Endothelial cell of umbilical vein (primary cell): Measurements from ENCODE around the gene ZFP36. TPM values are rescaled to one million over a fixed set of nuclear protein-coding genes. Genes with fewer than 3 reads are reported as not detected.

ENCODE experiments used
- BruUV-seq: library from RNA; stranded (reverse); fragments of 400-500 nt; replicated peaks from 2 replicates; lab custom pipeline; 2021; lab: Mats Ljungman, UMichigan
- CTCF ChIA-PET: fragments of 300-600, 350-600 bp; sonication (Branson Sonifier 250); formaldehyde crosslinking; loops from one replicate; lab custom pipeline; 2021; ENCODE audit warnings: antibody characterized with exemption, inconsistent platforms; lab: Charles Lee
- POLR2A ChIA-PET: fragments of 300-600, 350-600 bp; sonication (Branson Sonifier 250); formaldehyde crosslinking; loops from one replicate; lab custom pipeline; 2021; ENCODE audit warnings: antibody characterized with exemption, inconsistent platforms; lab: Charles Lee
- DNase-seq: peaks from one replicate; pipeline ENCODE4 v3.0.0-alpha.2; 2011; ENCODE audit warnings: low read depth, low spot score
- FAIRE-seq: peaks from 2 replicates; lab custom pipeline; 2011; peaks lifted over from hg19 to GRCh38; lab: Jason Lieb, UNC
- H2AFZ ChIP-seq: 2 replicates; pipeline ENCODE4 v1.6.0; 2012; ENCODE audit warnings: low read depth, low read length, control low read depth, inconsistent platforms
- H3K27ac ChIP-seq: 2 replicates; pipeline ENCODE4 v1.5.1; 2011; ENCODE audit warnings: low read depth, mild to moderate bottlenecking, control low read depth, low read length, moderate library complexity; ENCODE audit not compliant: insufficient read depth
- H3K27me3 ChIP-seq, 2 experiments: 2 replicates each; pipeline versions ENCODE4 v1.6.0 to v1.6.1; 2011; ENCODE audit warnings: low read length in 2 of 2, mixed read lengths in 1 of 2; ENCODE audit not compliant: control insufficient read depth in 2 of 2, insufficient read depth in 2 of 2
- H3K36me3 ChIP-seq, 2 experiments: 2 replicates in 1 of 2; 3 replicates in 1 of 2; pipeline ENCODE4 v1.5.1; 2011; ENCODE audit warnings: low read length in 2 of 2, mild to moderate bottlenecking in 1 of 2, moderate library complexity in 1 of 2; ENCODE audit not compliant: control insufficient read depth in 2 of 2, insufficient read depth in 2 of 2; ENCODE audit errors: extremely low read depth in 1 of 2
- H3K4me1 ChIP-seq: 3 replicates; pipeline ENCODE4 v1.5.1; 2011; ENCODE audit warnings: mild to moderate bottlenecking, low read length; ENCODE audit not compliant: control insufficient read depth, insufficient read depth; ENCODE audit errors: extremely low read depth
- H3K4me2 ChIP-seq: 2 replicates; pipeline ENCODE4 v1.6.1; 2011; ENCODE audit warnings: low read length, control low read depth, mixed read lengths; ENCODE audit not compliant: insufficient read depth
- H3K4me3 ChIP-seq, 3 experiments: fragments of 200-600 bp in 1 of 3; sonication (generic), shearing (Covaris generic) in 1 of 3; replicated peaks in 1 of 3; 2 replicates each; pipeline ENCODE4 v1.5.1; 2011 to 2016; ENCODE audit warnings: control low read depth in 3 of 3, low read length in 3 of 3, mild to moderate bottlenecking in 2 of 3, inconsistent platforms in 1 of 3, low read depth in 1 of 3, moderate library complexity in 1 of 3; ENCODE audit not compliant: insufficient read depth in 1 of 3
- H3K79me2 ChIP-seq: 2 replicates; pipeline ENCODE4 v1.6.0; 2012; ENCODE audit warnings: low read length, inconsistent platforms; ENCODE audit not compliant: control insufficient read depth, insufficient read depth
- H3K9ac ChIP-seq: replicated peaks from 2 replicates; pipeline ENCODE3; 2011; ENCODE audit warnings: low read length, control low read depth; ENCODE audit not compliant: insufficient read depth; ENCODE audit errors: extremely low read depth
- H3K9me1 ChIP-seq: replicated peaks from 3 replicates; pipeline ENCODE4 v1.6.0; 2011; ENCODE audit warnings: mild to moderate bottlenecking, low read length; ENCODE audit not compliant: control insufficient read depth, insufficient read depth; ENCODE audit errors: extremely low read depth
- H3K9me3 ChIP-seq: replicated peaks from 2 replicates; pipeline ENCODE4 v1.5.1; 2012; ENCODE audit warnings: low read length, inconsistent platforms; ENCODE audit not compliant: control insufficient read depth, insufficient read depth
- H4K20me1 ChIP-seq: replicated peaks from 2 replicates; pipeline ENCODE3; 2011; ENCODE audit warnings: mild to moderate bottlenecking, low read length; ENCODE audit not compliant: control insufficient read depth, insufficient read depth; ENCODE audit errors: extremely low read depth
- CTCF ChIP-seq, 2 donors: IDR thresholded peaks; 1 replicate in 1 of 2; 2 replicates in 1 of 2; pipeline ENCODE4 v1.5.1; 2011; ENCODE audit warnings: low read length in 2 of 2, mild to moderate bottlenecking in 2 of 2, moderate library complexity in 2 of 2, control low read depth in 1 of 2, inconsistent platforms in 1 of 2, low read depth in 1 of 2; ENCODE audit not compliant: insufficient read depth in 1 of 2; ENCODE audit errors: extremely low read depth in 1 of 2
- EZH2 ChIP-seq: IDR thresholded peaks from 2 replicates; pipeline ENCODE4 v1.6.1; 2012; ENCODE audit warnings: borderline replicate concordance, low read depth, mild to moderate bottlenecking, moderate library complexity, low read length, inconsistent platforms; ENCODE audit not compliant: severe bottlenecking
- FOS ChIP-seq: IDR thresholded peaks from 2 replicates; pipeline ENCODE4 v1.6.1; 2011; ENCODE audit warnings: mild to moderate bottlenecking, low read length, moderate library complexity, borderline replicate concordance; ENCODE audit not compliant: insufficient read depth
- GATA2 ChIP-seq: IDR thresholded peaks from 2 replicates; pipeline ENCODE4 v1.7.0; 2011; ENCODE audit warnings: low read depth, mild to moderate bottlenecking, moderate library complexity, mixed read lengths, low read length; ENCODE audit not compliant: insufficient read length, insufficient read depth
- JUN ChIP-seq: IDR thresholded peaks from 2 replicates; pipeline ENCODE4 v1.6.1; 2011; ENCODE audit warnings: borderline replicate concordance, low read depth; ENCODE audit not compliant: insufficient read length, insufficient read depth
- MAX ChIP-seq: IDR thresholded peaks from 2 replicates; pipeline ENCODE4 v1.6.1; 2011; ENCODE audit not compliant: insufficient read depth, insufficient read length
- MYC ChIP-seq: IDR thresholded peaks from one replicate; pipeline ENCODE4 v1.6.1; 2011; ENCODE audit warnings: mild to moderate bottlenecking, low read depth, low read length
- POLR2A ChIP-seq: IDR thresholded peaks from 2 replicates; pipeline ENCODE4 v1.6.1; 2012; ENCODE audit warnings: low read depth, mild to moderate bottlenecking, control low read depth, low read length
- POLR2AphosphoS5 ChIP-seq: IDR thresholded peaks from 2 replicates; pipeline ENCODE4 v1.6.1; 2012; ENCODE audit warnings: low read depth, mild to moderate bottlenecking, control low read depth, low read length, moderate library complexity; ENCODE audit not compliant: insufficient read depth
- dilution Hi-C: fragments of 300-500 bp; cut with MboI; formaldehyde crosslinking; loops from one replicate; pipeline ENCODE4 v1.15.0; 2019; ENCODE audit warnings: low sequenced_read_pairs; ENCODE audit not compliant: extremely low pct_ligation_motif_present
- intact Hi-C: fragments of 100-400 bp; cut with micrococcal nuclease; formaldehyde crosslinking; loops from one replicate; pipeline ENCODE4 v1.10.0; 2022
- polyA plus RNA-seq, 4 experiments: library from polyadenylated mRNA; depleted of rRNA in 3 of 4; stranded (reverse) in 3 of 4; unstranded in 1 of 4; fragments of >200 nt; gene quantifications; 2 replicates each; pipeline versions ENCODE4 v1.2.1 to v1.2.3, GENCODE V29; 2011 to 2012; ENCODE audit warnings: missing spikeins in 1 of 4
- total RNA-seq: library from RNA; stranded (reverse); gene quantifications from 2 replicates; pipeline ENCODE4 v1.2.3, GENCODE V29; 2021

The ZFP36 gene
- total and polyA plus RNA-seq, 2 donors (not counting 3 experiments of a cell fraction or from before 2014, with no cell fraction given), result 12.2 to 21.7 TPM

- Histone ChIP-seq H3K4me2 (no peak overlapping the region), H4K20me1 (no peaks in the 10 kb centered on the region), H2AFZ (no peak overlapping the region), H3K9me3 (no peaks in the 10 kb centered on the region), H3K79me2 (peaks cover 2% of the 10 kb centered on the region), H3K4me1 (peaks cover 17% of the 10 kb centered on the region), H3K27ac (no peak overlapping the region), H3K4me3 (no peak overlapping the region), H3K36me3 (peaks cover 14 to 21% of the 10 kb centered on the region in 2 experiments), H3K27me3 (no peaks in the 10 kb centered on the region), H3K9me1 (no peaks in the 10 kb centered on the region), H3K9ac (no peak overlapping the region)
- DNase-seq (no peak), FAIRE-seq (no peak)
- no TSS peak for BruUV-seq
- intact Hi-C loops (no loop called here), dilution Hi-C loops (no loop called here)
- no peak for TF ChIP-seq FOS
- no peak for TF ChIP-seq JUN
- TF ChIP-seq MAX, result no peak
- TF ChIP-seq GATA2, result no peak
- TF ChIP-seq CTCF (IDR thresholded peaks at IDR 0.05; ENCODE audit: extremely low read depth in 1 of 2, insufficient read depth in 1 of 2, low read depth in 1 of 2, low read length in 2 of 2), result no peak
- no peak for TF ChIP-seq EZH2
- no peak for TF ChIP-seq POLR2A
- TF ChIP-seq POLR2AphosphoS5, result no peak
- TF ChIP-seq MYC, result no peak
- CTCF ChIA-PET, result interaction anchor here (1.1 to 5.2 kb wide), 4 partner anchors 14 to 47 kb away, joined by 3 to 29 read pairs (median 4); partner anchors contain the start of gene PLEKHG2
- POLR2A ChIA-PET, result interaction anchor here (0.6 to 2.5 kb wide), 3 partner anchors 8 to 17 kb away, joined by 4 to 10 read pairs (median 8); partner anchors contain the start of genes RPS16 and SUPT5H
These were observed 21.1 kb downstream of the ZFP36 start for GRCh38 chr19:39427707-39428106.
